A549 (cell line): Measurements from ENCODE around the gene DRGX. TPM values are rescaled to one million over a fixed set of nuclear protein-coding genes. Genes with fewer than 3 reads are reported as not detected.

Source experiments
- ATAC-seq, 2 experiments: fragments of 200-7000 bp in 1 of 2; fragments of >200 bp in 1 of 2; cut with Nextera tagmentation in 1 of 2; cut with Tn5 transposase in 1 of 2; 3 replicates each; pipeline versions ENCODE4 v1.8.0 to v1.9.1; 2018 to 2020; ENCODE audit warnings: mild to moderate bottlenecking in 1 of 2, moderate library complexity in 1 of 2
- CTCF ChIA-PET: fragments of 300-600 bp; sonication (Branson Sonifier 250); formaldehyde crosslinking; extraction: SDS; loops from one replicate; lab custom pipeline; 2021; ENCODE audit warnings: antibody characterized with exemption, inconsistent platforms; lab: Yijun Ruan, JAX
- POLR2A ChIA-PET: fragments of 350-600 bp; formaldehyde crosslinking; extraction: SDS; loops from one replicate; lab custom pipeline; 2021; ENCODE audit warnings: antibody characterized with exemption, inconsistent platforms; lab: Yijun Ruan, JAX
- DNase-seq, 2 experiments: peaks; one replicate each; pipeline versions ENCODE4 v3.0.0 to v3.0.0-alpha.2; 2011 to 2016; ENCODE audit warnings: low read depth in 1 of 2, low spot score in 1 of 2
- FAIRE-seq: peaks from 2 replicates; lab custom pipeline; 2011; peaks lifted over from hg19 to GRCh38; lab: Jason Lieb, UNC
- H3K27ac ChIP-seq, 2 experiments: fragments of >200 bp; sonication (Bioruptor Twin); formaldehyde crosslinking; 3 replicates each; pipeline ENCODE4 v1.5.1; 2016 to 2017
- H3K4me1 ChIP-seq: fragments of >200 bp; sonication (Bioruptor Twin); formaldehyde crosslinking; 3 replicates; pipeline ENCODE4 v1.6.1; 2016
- H3K4me2 ChIP-seq: fragments of >200 bp; sonication (Bioruptor Twin); formaldehyde crosslinking; 3 replicates; pipeline ENCODE4 v1.6.1; 2016
- H3K4me3 ChIP-seq: fragments of >200 bp; sonication (Bioruptor Twin); formaldehyde crosslinking; 3 replicates; pipeline ENCODE4 v1.5.1; 2016
- H3K9me3 ChIP-seq: fragments of >200 bp; sonication (Bioruptor Twin); formaldehyde crosslinking; 3 replicates; pipeline ENCODE4 v1.6.1; 2016
- BHLHE40 ChIP-seq: IDR thresholded peaks from 2 replicates; pipeline ENCODE4 v1.6.1; 2012; ENCODE audit warnings: low read depth, low read length, inconsistent platforms
- CBX2 ChIP-seq: fragments of 200-600 bp; sonication (generic); IDR thresholded peaks from 2 replicates; pipeline ENCODE4 v1.6.1; 2016; ENCODE audit warnings: low read depth, mild to moderate bottlenecking, borderline replicate concordance
- CBX8 ChIP-seq: fragments of 200-600 bp; sonication (generic); IDR thresholded peaks from 2 replicates; pipeline ENCODE4 v1.6.1; 2016
- CEBPB ChIP-seq, 2 experiments: fragments of >200 bp in 1 of 2; sonication (Bioruptor Twin) in 1 of 2; formaldehyde crosslinking in 1 of 2; IDR thresholded peaks; 2 replicates each; pipeline ENCODE4 v1.6.1; 2012 to 2016
- CHD2 ChIP-seq: fragments of 150-350 bp; IDR thresholded peaks from 2 replicates; pipeline ENCODE4 v1.6.1; 2014; ENCODE audit warnings: low read length; ENCODE audit not compliant: partially characterized antibody
- CHD4 ChIP-seq: fragments of 200-600 bp; sonication (generic); IDR thresholded peaks from 2 replicates; pipeline ENCODE4 v1.6.1; 2016; ENCODE audit warnings: antibody characterized with exemption, mild to moderate bottlenecking, borderline replicate concordance
- CTCF ChIP-seq: fragments of >200 bp; sonication (Bioruptor Twin); formaldehyde crosslinking; IDR thresholded peaks from 3 replicates; pipeline ENCODE4 v1.5.1; 2016
- E2F6 ChIP-seq: IDR thresholded peaks from 2 replicates; pipeline ENCODE4 v1.6.1; 2012; ENCODE audit warnings: low read depth, borderline replicate concordance
- EHF ChIP-seq: fragments of 250-450 bp; sonication (Bioruptor Pico); IDR thresholded peaks from 2 replicates; pipeline ENCODE4 v1.5.0; 2020; ENCODE audit warnings: mild to moderate bottlenecking
- EHMT2 ChIP-seq: fragments of 200-600 bp; sonication (generic); IDR thresholded peaks from 2 replicates; pipeline ENCODE4 v1.6.1; 2016; ENCODE audit warnings: antibody characterized with exemption, low read depth, mild to moderate bottlenecking, moderate library complexity
- FOSB ChIP-seq: fragments of 250-450 bp; sonication (Bioruptor Pico); IDR thresholded peaks from 2 replicates; pipeline ENCODE4 v1.5.0; 2020; ENCODE audit warnings: mild to moderate bottlenecking, moderate library complexity
- FOSL2 ChIP-seq, 2 experiments: fragments of 450-650 bp in 1 of 2; fragments of >200 bp in 1 of 2; sonication (Bioruptor Twin) in 1 of 2; formaldehyde crosslinking; IDR thresholded peaks; 2 replicates each; pipeline versions ENCODE4 v1.5.0 to v1.6.1; 2016 to 2020; ENCODE audit warnings: mild to moderate bottlenecking in 1 of 2, moderate library complexity in 1 of 2
- FOXS1 ChIP-seq: fragments of 250-450 bp; sonication (Bioruptor Pico); IDR thresholded peaks from 2 replicates; pipeline ENCODE4 v1.5.0; 2020; ENCODE audit warnings: mild to moderate bottlenecking, moderate library complexity
- GATA3 ChIP-seq: IDR thresholded peaks from 2 replicates; pipeline ENCODE4 v1.6.1; 2012; ENCODE audit warnings: borderline replicate concordance
- HES2 ChIP-seq: fragments of >200 bp; sonication (Bioruptor Twin); formaldehyde crosslinking; IDR thresholded peaks from 2 replicates; pipeline ENCODE4 v1.6.1; 2016
- HOXB5 ChIP-seq: fragments of 250-450 bp; sonication (Bioruptor Pico); IDR thresholded peaks from 2 replicates; pipeline ENCODE4 v1.5.0; 2020; ENCODE audit warnings: mild to moderate bottlenecking, moderate library complexity
- JUN ChIP-seq, 2 experiments: fragments of >200 bp; sonication (Bioruptor Twin); formaldehyde crosslinking; IDR thresholded peaks; 2 replicates in 1 of 2; 3 replicates in 1 of 2; pipeline ENCODE4 v1.6.1; 2016 to 2017
- MAFK ChIP-seq: fragments of 450-650 bp; IDR thresholded peaks from 2 replicates; pipeline ENCODE4 v1.6.1; 2014; ENCODE audit not compliant: partially characterized antibody
- MAZ ChIP-seq: fragments of 150-350 bp; IDR thresholded peaks from 2 replicates; pipeline ENCODE4 v1.6.1; 2014; ENCODE audit warnings: antibody characterized with exemption, low read depth, low read length, borderline replicate concordance
- NR3C1 ChIP-seq: fragments of >200 bp; sonication (Bioruptor Twin); formaldehyde crosslinking; IDR thresholded peaks from 3 replicates; pipeline ENCODE4 v1.6.1; 2017
- RAD21 ChIP-seq, 2 experiments: fragments of >200 bp in 1 of 2; sonication (Bioruptor Twin) in 1 of 2; formaldehyde crosslinking in 1 of 2; IDR thresholded peaks in 1 of 2; conservative IDR thresholded peaks in 1 of 2; 2 replicates in 1 of 2; 3 replicates in 1 of 2; pipeline ENCODE4 v1.6.1; 2012 to 2018; ENCODE audit warnings: inconsistent platforms in 1 of 2
- RCOR1 ChIP-seq: fragments of 150-350 bp; IDR thresholded peaks from 2 replicates; pipeline ENCODE4 v1.6.1; 2014; ENCODE audit warnings: antibody characterized with exemption, low read length, low read depth
- TFCP2L1 ChIP-seq: fragments of 250-450 bp; sonication (Bioruptor Pico); IDR thresholded peaks from 2 replicates; pipeline ENCODE4 v1.5.0; 2021; ENCODE audit warnings: mild to moderate bottlenecking
- ZFP36 ChIP-seq: fragments of 450-650 bp; IDR thresholded peaks from 2 replicates; pipeline ENCODE4 v1.6.1; 2014; ENCODE audit warnings: borderline replicate concordance; ENCODE audit not compliant: partially characterized antibody
- WGBS: methylation state at CpG from one replicate; pipeline ENCODE4 v1.1.6; 2017; ENCODE audit errors: missing lambda C conversion rate; 5-methylcytosine and 5-hydroxymethylcytosine counted together
- polyA plus RNA-seq, 4 experiments: library from polyadenylated mRNA; depleted of rRNA in 3 of 4; stranded (reverse); fragments of >200 nt; fragmentation: RNase III in 1 of 4; extraction: RNeasy Plus Mini Kit Qiagen cat#74134 plus additional on column Dnase treatment in 1 of 4; gene quantifications; 2 replicates in 3 of 4; 3 replicates in 1 of 4; pipeline ENCODE4 v1.2.3, GENCODE V29; 2011 to 2017

DRGX gene
- polyA plus RNA-seq, 2 of the 4 experiments (the other 2 are of a cell fraction): not detected

- Histone ChIP-seq H3K4me1 (no peaks in the 10 kb centered on the region), H3K4me3 (no peak overlapping the region), H3K9me3 (no peaks in the 10 kb centered on the region), H3K4me2 (no peak overlapping the region), H3K27ac (no peak overlapping the region)
- FAIRE-seq (no peak), ATAC-seq (no peak), DNase-seq (no peak)
- CTCF ChIA-PET: no interaction called here
- TF ChIP-seq HES2 (no peak), CBX2 (no peak), CHD4 (no peak)
- POLR2A ChIA-PET: no interaction called here
Measured at GRCh38 chr10:49334964-49335363, 60.9 kb downstream of the DRGX start.

- 22% methylated on average over 6 of the region's 6 CpGs for WGBS
- TF ChIP-seq CEBPB (IDR thresholded peaks at IDR 0.05) (no peak), ZFP36 (no peak), CBX2 (no peak), RCOR1 (no peak), HOXB5 (CRISPR knock-in tag) (no peak), JUN (IDR thresholded peaks at IDR 0.05) (no peak), CHD2 (no peak), FOXS1 (CRISPR knock-in tag) (no peak), GATA3 (no peak)
- FAIRE-seq (no peak), DNase-seq (no peak), ATAC-seq (no peak)
- Histone ChIP-seq H3K27ac (no peak overlapping the region), H3K4me1 (no peaks in the 10 kb centered on the region), H3K4me3 (no peak overlapping the region), H3K4me2 (no peak overlapping the region), H3K9me3 (no peaks in the 10 kb centered on the region)
- POLR2A ChIA-PET: no interaction called here
- CTCF ChIA-PET: interaction anchor here (0.6 kb wide), 1 partner anchor 26 kb away, joined by 3 read pairs; no protein-coding TSS in a partner anchor
Measured at GRCh38 chr10:49333192-49333591, 62.7 kb downstream of the DRGX start.

- no peak for TF ChIP-seq JUN (IDR thresholded peaks at IDR 0.05)
- POLR2A ChIA-PET: no interaction called here
Measured at GRCh38 chr10:49332768-49333167, 63.1 kb downstream of the DRGX start.

GRCh38 chr10:49332333-49332732 is 63.6 kb downstream of the DRGX start:
- Histone ChIP-seq H3K27ac (no peak overlapping the region), H3K4me2 (no peak overlapping the region), H3K9me3 (no peaks in the 10 kb centered on the region), H3K4me3 (no peak overlapping the region), H3K4me1 (no peaks in the 10 kb centered on the region)
- FAIRE-seq (no peak), DNase-seq (no peak), ATAC-seq (no peak)
- POLR2A ChIA-PET: no interaction called here
- CTCF ChIA-PET: no interaction called here
- no peak for TF ChIP-seq CTCF
- no peak for TF ChIP-seq HOXB5 (CRISPR knock-in tag)
- TF ChIP-seq CBX8: no peak
- TF ChIP-seq FOSB (CRISPR knock-in tag): no peak
- no peak for TF ChIP-seq RAD21 (conservative IDR thresholded peaks at IDR 0.05 in 1 of 2, IDR thresholded peaks at IDR 0.05 in 1 of 2)
- no peak for TF ChIP-seq ZFP36
- TF ChIP-seq FOSL2 (IDR thresholded peaks at IDR 0.05): no peak
- TF ChIP-seq FOSL2 (CRISPR knock-in tag; IDR thresholded peaks at IDR 0.05): no peak
- TF ChIP-seq EHF: no peak
- TF ChIP-seq MAZ: no peak
- no peak for TF ChIP-seq CEBPB (IDR thresholded peaks at IDR 0.05)
- TF ChIP-seq EHMT2: no peak
- TF ChIP-seq E2F6: no peak
- no peak for TF ChIP-seq TFCP2L1 (CRISPR knock-in tag)
- TF ChIP-seq BHLHE40: no peak
- no peak for TF ChIP-seq NR3C1
- TF ChIP-seq MAFK: no peak
- 3% methylated on average over 4 of the region's 4 CpGs for WGBS

More at GRCh38 chr10:49332768-49333167, 63.1 kb downstream of the DRGX start:
- Histone ChIP-seq H3K27ac (no peak overlapping the region), H3K4me3 (no peak overlapping the region), H3K9me3 (no peaks in the 10 kb centered on the region), H3K4me2 (no peak overlapping the region), H3K4me1 (no peaks in the 10 kb centered on the region)
- no peak for DNase-seq
- WGBS: 20% methylated on average over 6 of the region's 6 CpGs
- FAIRE-seq: no peak
- CTCF ChIA-PET: interaction anchor here (0.6 kb wide), 1 partner anchor 27 kb away, joined by 3 read pairs; no protein-coding TSS in a partner anchor
- no peak for ATAC-seq
